Measurements from ENCODE around the gene CLSTN2.

DNA sequence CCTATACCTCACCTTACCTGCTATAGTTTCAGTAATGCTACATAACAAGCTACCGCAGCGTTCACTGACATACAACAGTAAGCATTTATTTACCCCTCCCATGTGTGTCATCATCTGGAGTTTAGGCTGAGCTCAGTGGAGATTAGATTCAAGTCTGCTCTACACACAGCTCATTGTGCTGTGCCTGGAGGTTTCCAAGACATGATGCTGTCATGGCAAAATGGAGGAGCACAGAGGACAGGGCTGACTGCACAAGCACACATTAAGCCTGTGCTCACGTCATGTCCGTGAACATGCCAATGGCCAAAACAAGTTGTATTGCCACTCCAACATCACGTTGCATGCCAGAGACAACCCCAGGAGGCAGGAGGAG, 409.1 kb downstream of the CLSTN2 start:
- TF ChIP-seq EZH2phosphoT487 (IDR thresholded peaks at IDR 0.05; ENCODE audit: borderline replicate concordance, low read length) = no peak
- TF ChIP-seq, protein P1, sequence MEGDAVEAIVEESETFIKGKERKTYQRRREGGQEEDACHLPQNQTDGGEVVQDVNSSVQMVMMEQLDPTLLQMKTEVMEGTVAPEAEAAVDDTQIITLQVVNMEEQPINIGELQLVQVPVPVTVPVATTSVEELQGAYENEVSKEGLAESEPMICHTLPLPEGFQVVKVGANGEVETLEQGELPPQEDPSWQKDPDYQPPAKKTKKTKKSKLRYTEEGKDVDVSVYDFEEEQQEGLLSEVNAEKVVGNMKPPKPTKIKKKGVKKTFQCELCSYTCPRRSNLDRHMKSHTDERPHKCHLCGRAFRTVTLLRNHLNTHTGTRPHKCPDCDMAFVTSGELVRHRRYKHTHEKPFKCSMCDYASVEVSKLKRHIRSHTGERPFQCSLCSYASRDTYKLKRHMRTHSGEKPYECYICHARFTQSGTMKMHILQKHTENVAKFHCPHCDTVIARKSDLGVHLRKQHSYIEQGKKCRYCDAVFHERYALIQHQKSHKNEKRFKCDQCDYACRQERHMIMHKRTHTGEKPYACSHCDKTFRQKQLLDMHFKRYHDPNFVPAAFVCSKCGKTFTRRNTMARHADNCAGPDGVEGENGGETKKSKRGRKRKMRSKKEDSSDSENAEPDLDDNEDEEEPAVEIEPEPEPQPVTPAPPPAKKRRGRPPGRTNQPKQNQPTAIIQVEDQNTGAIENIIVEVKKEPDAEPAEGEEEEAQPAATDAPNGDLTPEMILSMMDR (IDR thresholded peaks at IDR 0.05; ENCODE audit: low read depth, low read length, poor library complexity, severe bottlenecking) = no peak

Data from DOHH2 (cell line).